Fibroblast of lung (primary cell): ENCODE measurements around the gene CALHM1. TPM values are rescaled to one million over a fixed set of nuclear protein-coding genes. Genes with fewer than 3 reads are reported as not detected.
"Not testable (repeated sequence)": the region's sequence is repeated elsewhere in the genome, so short reads cannot be mapped to it uniquely, and the experiment has no call there.

Experiments used
- DNase-seq, 2 donors: peaks; one replicate each; pipeline versions ENCODE4 v3.0.0 to v3.0.0-alpha.2; 2010; ENCODE audit warnings: low read depth in 2 of 2
- H2AFZ ChIP-seq: 2 replicates; pipeline ENCODE4 v1.5.1; 2012; ENCODE audit warnings: low read length, control low read depth, inconsistent platforms
- H3K27ac ChIP-seq: 2 replicates; pipeline ENCODE4 v1.5.1; 2011; ENCODE audit warnings: low read length, control low read depth; ENCODE audit not compliant: insufficient read depth
- H3K27me3 ChIP-seq: 2 replicates; pipeline ENCODE4 v1.5.1; 2011; ENCODE audit warnings: mild to moderate bottlenecking, low read length; ENCODE audit not compliant: control insufficient read depth, insufficient read depth
- H3K36me3 ChIP-seq: 2 replicates; pipeline ENCODE4 v1.5.1; 2011; ENCODE audit warnings: low read length; ENCODE audit not compliant: control insufficient read depth, insufficient read depth
- H3K4me1 ChIP-seq: 2 replicates; pipeline ENCODE4 v1.5.1; 2011; ENCODE audit warnings: low read length; ENCODE audit not compliant: control insufficient read depth, insufficient read depth; ENCODE audit errors: extremely low read depth
- H3K4me2 ChIP-seq: 2 replicates; pipeline ENCODE4 v1.5.1; 2011; ENCODE audit warnings: low read length, control low read depth; ENCODE audit not compliant: insufficient read depth; ENCODE audit errors: extremely low read depth
- H3K4me3 ChIP-seq, 4 experiments: fragments of 200-600 bp in 1 of 4; sonication (generic) in 1 of 4; replicated peaks in 1 of 4; 2 replicates each; pipeline ENCODE4 v1.5.1; 2011 to 2016; ENCODE audit warnings: low read length in 4 of 4, low read depth in 3 of 4, mild to moderate bottlenecking in 3 of 4, control low read depth in 2 of 4, inconsistent platforms in 1 of 4, mixed read lengths in 1 of 4; ENCODE audit not compliant: insufficient read depth in 1 of 4; ENCODE audit errors: control extremely low read depth in 1 of 4
- H3K79me2 ChIP-seq: 2 replicates; pipeline ENCODE4 v1.5.1; 2012; ENCODE audit warnings: mild to moderate bottlenecking, low read length, inconsistent platforms; ENCODE audit not compliant: control insufficient read depth, insufficient read depth
- H3K9ac ChIP-seq: 2 replicates; pipeline ENCODE4 v1.5.1; 2011; ENCODE audit warnings: mild to moderate bottlenecking, low read length, control low read depth; ENCODE audit not compliant: insufficient read depth
- H3K9me3 ChIP-seq: 2 replicates; pipeline ENCODE4 v1.5.1; 2012; ENCODE audit warnings: low read depth, low read length; ENCODE audit not compliant: control insufficient read depth, insufficient read depth
- H4K20me1 ChIP-seq: 2 replicates; pipeline ENCODE4 v1.5.1; 2011; ENCODE audit warnings: low read length; ENCODE audit not compliant: control insufficient read depth, insufficient read depth; ENCODE audit errors: extremely low read depth
- EZH2 ChIP-seq: IDR thresholded peaks from 2 replicates; pipeline ENCODE4 v1.5.1; 2012; ENCODE audit warnings: low read length, control low read depth, mild to moderate bottlenecking; ENCODE audit errors: missing control alignments
- polyA plus RNA-seq, 2 donors: library from polyadenylated mRNA; depleted of rRNA in 1 of 2; stranded (reverse) in 1 of 2; unstranded in 1 of 2; fragments of >200 nt; gene quantifications; 2 replicates each; pipeline ENCODE4 v1.2.1, GENCODE V29; 2011 to 2012; ENCODE audit warnings: missing spikeins in 1 of 2
- total RNA-seq: library from RNA; depleted of rRNA; stranded (reverse); fragments of >200 nt; gene quantifications from 2 replicates; pipeline ENCODE4 v1.2.1, GENCODE V29; 2014
- TF ChIP-seq, protein P1 (sequence below), 2 donors: IDR thresholded peaks in 1 of 2; conservative IDR thresholded peaks in 1 of 2; 1 replicate in 1 of 2; 2 replicates in 1 of 2; pipeline ENCODE4 v1.5.1; 2011 to 2012; ENCODE audit warnings: low read length in 2 of 2, control low read depth in 1 of 2, inconsistent platforms in 1 of 2, low read depth in 1 of 2, mild to moderate bottlenecking in 1 of 2

Gene CALHM1
- total and polyA plus RNA-seq, 2 donors (not counting 1 experiment from before 2014, with no cell fraction given): not detected

DNA sequence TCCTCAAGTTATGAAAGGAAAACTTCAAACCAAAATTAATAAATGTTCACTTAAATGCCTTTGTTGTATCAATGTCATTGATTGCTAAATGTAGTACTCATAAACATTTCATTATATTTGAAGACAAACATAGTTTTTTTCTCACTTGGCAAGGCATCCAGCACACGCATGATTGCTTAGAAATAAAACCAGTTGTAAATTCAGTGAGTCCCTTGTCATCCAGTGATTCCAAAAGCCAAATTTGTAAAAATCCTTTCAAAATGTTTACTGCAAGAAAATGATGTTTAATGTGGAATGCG is 28.7 kb upstream of the CALHM1 start:
- H3K9ac ChIP-seq: no peak overlapping the region
- no peaks in the 10 kb centered on the region for H3K9me3 ChIP-seq
- no peak overlapping the region for H3K4me2 ChIP-seq
- H3K36me3 ChIP-seq: no peaks in the 10 kb centered on the region
- no peak for DNase-seq
- no peak for TF ChIP-seq EZH2
- TF ChIP-seq, protein P1, sequence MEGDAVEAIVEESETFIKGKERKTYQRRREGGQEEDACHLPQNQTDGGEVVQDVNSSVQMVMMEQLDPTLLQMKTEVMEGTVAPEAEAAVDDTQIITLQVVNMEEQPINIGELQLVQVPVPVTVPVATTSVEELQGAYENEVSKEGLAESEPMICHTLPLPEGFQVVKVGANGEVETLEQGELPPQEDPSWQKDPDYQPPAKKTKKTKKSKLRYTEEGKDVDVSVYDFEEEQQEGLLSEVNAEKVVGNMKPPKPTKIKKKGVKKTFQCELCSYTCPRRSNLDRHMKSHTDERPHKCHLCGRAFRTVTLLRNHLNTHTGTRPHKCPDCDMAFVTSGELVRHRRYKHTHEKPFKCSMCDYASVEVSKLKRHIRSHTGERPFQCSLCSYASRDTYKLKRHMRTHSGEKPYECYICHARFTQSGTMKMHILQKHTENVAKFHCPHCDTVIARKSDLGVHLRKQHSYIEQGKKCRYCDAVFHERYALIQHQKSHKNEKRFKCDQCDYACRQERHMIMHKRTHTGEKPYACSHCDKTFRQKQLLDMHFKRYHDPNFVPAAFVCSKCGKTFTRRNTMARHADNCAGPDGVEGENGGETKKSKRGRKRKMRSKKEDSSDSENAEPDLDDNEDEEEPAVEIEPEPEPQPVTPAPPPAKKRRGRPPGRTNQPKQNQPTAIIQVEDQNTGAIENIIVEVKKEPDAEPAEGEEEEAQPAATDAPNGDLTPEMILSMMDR (conservative IDR thresholded peaks at IDR 0.05 in 1 of 2, IDR thresholded peaks at IDR 0.05 in 1 of 2; ENCODE audit: low read depth in 1 of 2, low read length in 2 of 2): no peak
- H3K4me1 ChIP-seq: peaks cover 12% of the 10 kb centered on the region
- no peaks in the 10 kb centered on the region for H3K27me3 ChIP-seq
- no peak overlapping the region for H3K27ac ChIP-seq
- no peaks in the 10 kb centered on the region for H3K79me2 ChIP-seq
- H4K20me1 ChIP-seq: no peaks in the 10 kb centered on the region
- no peak overlapping the region for H3K4me3 ChIP-seq
- H2AFZ ChIP-seq: no peak overlapping the region

DNA sequence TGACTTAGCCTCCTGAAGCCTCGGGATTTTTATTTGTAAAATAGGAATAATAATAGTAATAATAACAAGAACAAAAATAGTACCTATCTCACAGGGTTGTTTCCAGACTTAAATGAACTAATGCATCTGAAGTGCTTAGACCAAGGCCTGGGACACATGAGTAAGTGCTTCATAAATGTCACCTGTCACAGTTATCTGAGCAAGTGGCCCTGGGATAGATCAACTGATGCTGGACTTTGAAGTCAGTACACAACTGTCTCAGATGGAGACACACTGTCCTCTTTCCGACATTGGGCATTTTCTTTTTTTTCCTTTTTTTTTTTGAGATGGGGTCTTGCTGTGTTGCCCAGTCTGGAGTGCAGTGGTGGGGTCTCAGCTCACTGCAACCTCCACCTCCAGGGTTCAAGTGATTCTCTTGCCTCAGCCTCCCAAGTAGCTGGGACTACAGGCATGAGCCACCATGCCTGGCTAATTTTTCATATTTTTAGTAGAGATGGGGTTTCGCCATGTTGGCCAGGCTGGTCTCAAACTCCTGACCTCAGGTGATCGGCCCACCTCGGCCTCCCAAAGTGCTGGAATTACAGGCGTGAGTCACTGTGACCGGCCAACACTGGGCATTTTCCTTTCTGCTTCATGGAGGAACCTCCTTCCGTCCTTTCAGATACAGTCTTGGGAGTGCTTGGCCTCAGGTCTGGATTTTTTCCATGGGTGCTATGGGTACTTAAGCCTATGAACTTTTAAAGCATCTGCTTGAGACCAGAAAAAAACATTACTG is 28.1 kb upstream of the CALHM1 start:
- H2AFZ ChIP-seq, H3K9me3 ChIP-seq, H3K36me3 ChIP-seq, H3K4me3 ChIP-seq, H3K27me3 ChIP-seq, H3K4me2 ChIP-seq, DNase-seq, H3K27ac ChIP-seq, H3K9ac ChIP-seq, H3K4me1 ChIP-seq, H3K79me2 ChIP-seq, H4K20me1 ChIP-seq: not testable (repeated sequence)

DNA sequence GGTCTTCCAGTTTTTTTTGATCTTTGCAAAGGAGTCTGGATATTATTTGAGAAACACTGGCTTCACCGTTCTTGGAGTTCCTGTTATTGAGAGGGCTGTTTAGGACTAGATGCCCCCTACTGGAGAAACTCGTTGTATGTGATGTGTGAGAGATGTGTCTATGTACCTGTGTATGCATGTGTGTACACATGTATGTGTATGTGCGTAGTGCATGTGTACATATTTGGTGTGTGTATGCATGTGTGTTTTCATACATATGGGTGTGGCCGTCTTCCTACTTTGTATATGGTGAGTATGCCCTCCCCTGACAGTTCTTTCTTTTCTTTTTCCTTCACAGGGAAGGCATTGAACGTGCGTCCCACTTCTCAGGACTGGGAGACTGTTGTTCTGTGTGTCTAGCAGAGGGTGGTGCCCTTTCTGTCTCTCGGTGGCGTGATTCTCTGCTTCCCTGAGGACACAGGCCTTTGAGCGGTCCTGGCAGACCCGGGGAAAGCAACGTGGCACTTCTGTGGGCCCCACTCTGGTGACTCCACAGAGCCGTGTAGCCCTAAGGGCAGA is 23.4 kb upstream of the CALHM1 start:
- Histone ChIP-seq H2AFZ (no peak overlapping the region), H3K27me3 (no peaks in the 10 kb centered on the region), H3K79me2 (no peaks in the 10 kb centered on the region), H3K27ac (no peak overlapping the region), H3K36me3 (no peaks in the 10 kb centered on the region), H3K4me1 (peaks cover 3% of the 10 kb centered on the region), H3K9me3 (no peaks in the 10 kb centered on the region), H4K20me1 (no peaks in the 10 kb centered on the region), H3K4me3 (no peak overlapping the region), H3K9ac (no peak overlapping the region), H3K4me2 (no peak overlapping the region)
- DNase-seq: peak; percentile 54 to 81
- TF ChIP-seq, protein P1 (conservative IDR thresholded peaks at IDR 0.05 in 1 of 2, IDR thresholded peaks at IDR 0.05 in 1 of 2; ENCODE audit: low read depth in 1 of 2, low read length in 2 of 2): peak; percentile 66 to 76
- TF ChIP-seq EZH2: no peak
